Measurements from ENCODE around the gene AFF3. TPM values are rescaled to one million over a fixed set of nuclear protein-coding genes. Genes with fewer than 3 reads are reported as not detected.
"Not testable (repeated sequence)": the region's sequence is repeated elsewhere in the genome, so short reads cannot be mapped to it uniquely, and the experiment has no call there.

Gene AFF3
- total RNA-seq, 1 experiment from 2014 or later = 3.0 TPM

- peak; percentile 59 for DNase-seq (ENCODE audit: low read depth)
Observed at GRCh38 chr2:99559075-99559662, 583.2 kb downstream of the AFF3 start.

GRCh38 chr2:99555404-99555803 lies 587.0 kb downstream of the AFF3 start:
- no peak for DNase-seq (ENCODE audit: low read depth)

DNA sequence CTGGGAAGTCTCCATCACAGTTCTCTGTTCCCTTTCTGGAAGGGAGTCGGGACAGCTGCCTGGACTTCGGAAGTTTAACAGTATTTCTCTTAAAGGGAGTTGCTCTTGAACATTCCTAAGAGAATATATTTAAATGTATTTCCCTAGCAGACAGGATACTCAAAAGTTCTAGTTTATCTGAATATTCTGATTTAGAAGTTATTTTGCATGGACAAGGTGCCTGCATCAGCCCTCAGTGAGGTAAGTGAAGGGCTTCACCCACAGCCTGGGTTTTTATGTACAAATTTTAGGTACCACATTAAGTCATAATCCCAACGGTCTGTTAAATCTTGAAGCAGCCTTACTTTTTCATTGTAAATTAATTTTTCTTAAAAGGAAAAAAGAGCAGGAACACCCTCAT lies 587.5 kb downstream of the AFF3 start:
- DNase-seq (ENCODE audit: low read depth) = no peak

GRCh38 chr2:99554238-99554637 lies 588.2 kb downstream of the AFF3 start:
- no peak for DNase-seq (ENCODE audit: low read depth)

DNA sequence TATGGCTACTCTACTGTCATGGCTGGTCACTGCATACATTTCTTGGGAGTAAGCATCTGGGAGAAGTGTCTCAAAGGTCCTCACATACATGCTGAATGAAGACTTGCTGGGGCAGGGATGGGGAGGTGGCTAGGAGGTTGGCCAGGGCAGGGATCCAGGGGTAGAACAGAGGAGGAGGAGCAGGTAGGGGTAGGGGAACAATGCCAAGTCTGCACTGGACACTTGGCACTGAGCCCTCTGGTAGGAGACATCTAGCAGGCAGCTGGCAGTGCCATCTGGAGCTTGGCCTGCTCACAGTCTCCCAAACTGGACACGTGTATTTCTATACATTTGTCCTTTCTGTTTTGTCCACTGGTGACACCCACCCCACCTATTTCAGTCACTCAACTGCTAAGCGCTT lies 589.9 kb downstream of the AFF3 start:
- DNase-seq (ENCODE audit: low read depth) = no peak

- DNase-seq (ENCODE audit: low read depth) = no peak
Observed at GRCh38 chr2:99550368-99550767, 592.0 kb downstream of the AFF3 start.

DNA sequence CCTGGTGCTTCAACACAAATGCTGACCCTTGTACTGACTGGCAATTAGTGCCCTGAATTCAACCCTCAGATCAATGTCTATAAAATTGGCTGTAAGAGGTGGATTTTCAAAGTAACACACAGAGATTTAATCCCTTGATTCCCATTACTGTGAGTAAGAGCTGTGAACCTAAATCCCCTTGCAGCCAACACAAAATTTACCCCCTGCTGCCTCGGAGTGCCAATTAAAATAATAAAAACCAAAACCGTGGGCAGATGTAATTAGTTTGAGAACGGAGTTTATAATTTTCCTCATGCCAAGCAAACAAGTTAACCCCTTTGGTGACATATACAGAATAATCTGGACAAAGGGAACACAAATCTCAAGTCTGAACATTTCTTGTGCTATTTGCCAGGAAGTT lies 596.8 kb downstream of the AFF3 start:
- no peak for DNase-seq (ENCODE audit: low read depth)

DNA sequence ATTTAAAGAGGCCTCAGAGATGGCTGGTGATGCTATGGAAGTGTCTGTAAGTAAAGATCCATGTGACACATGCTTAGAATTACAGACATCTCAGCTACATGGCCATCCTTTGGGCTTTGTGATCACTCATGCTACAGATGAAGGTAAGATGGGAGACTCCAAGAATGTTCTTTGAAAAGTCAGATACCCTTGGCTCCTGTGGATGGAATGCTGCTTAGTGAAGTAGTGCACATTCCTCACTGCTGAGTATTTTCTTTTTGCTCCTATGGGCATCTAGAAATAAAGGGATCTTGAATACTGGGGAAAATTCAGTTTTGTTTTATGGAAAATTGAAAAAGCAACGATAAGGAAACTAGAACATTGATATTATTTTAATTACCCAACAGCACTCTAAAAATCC lies 597.3 kb downstream of the AFF3 start:
- no peak for DNase-seq (ENCODE audit: low read depth)

- no peak for DNase-seq (ENCODE audit: low read depth)
Observed at GRCh38 chr2:99544608-99545007, 597.8 kb downstream of the AFF3 start.

DNA sequence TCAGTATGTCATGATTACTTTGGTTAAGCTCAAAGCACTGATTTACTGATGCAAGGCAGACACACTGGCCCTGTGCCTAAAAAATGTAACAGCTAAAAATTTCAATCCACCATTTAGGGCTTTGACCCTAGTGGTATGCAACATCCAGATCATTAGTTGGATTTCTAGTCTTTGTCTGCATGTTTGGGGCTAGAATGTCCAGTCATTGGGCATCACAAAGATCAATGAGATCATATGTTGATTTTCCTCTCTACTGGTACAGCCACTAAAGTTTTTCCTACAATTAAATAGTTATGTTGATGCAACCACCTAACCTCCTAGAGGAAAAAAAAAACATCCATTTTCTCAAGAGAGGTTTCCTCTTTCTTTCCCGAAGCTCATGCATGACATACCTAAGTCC lies 599.1 kb downstream of the AFF3 start:
- DNase-seq (ENCODE audit: low read depth) = no peak

GRCh38 chr2:99537910-99538485 lies 604.4 kb downstream of the AFF3 start:
- no peak for DNase-seq (ENCODE audit: low read depth)

- DNase-seq (ENCODE audit: low read depth) = no peak
Observed at GRCh38 chr2:99524056-99524455, 618.3 kb downstream of the AFF3 start.

DNA sequence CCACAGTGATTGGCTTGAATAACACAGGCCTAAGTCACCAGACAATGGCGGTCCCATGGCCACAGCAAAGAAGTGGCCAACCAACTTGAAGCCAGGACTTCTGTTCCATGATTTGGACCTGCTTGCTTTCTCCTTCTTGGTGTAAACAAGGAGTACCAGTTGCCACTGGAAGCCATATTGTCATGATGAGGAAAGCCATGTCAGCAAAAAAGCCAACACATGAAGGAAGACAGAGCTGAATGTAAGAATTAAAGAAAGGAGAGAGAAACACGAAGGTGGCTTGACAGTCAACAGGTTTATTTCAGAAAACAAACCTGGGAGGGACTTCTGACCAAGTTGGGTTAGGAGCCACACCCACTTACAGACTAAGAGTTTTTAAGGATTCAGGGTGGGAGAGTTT lies 620.2 kb downstream of the AFF3 start:
- no peak for DNase-seq (ENCODE audit: low read depth)

- DNase-seq (ENCODE audit: low read depth) = peak; percentile 19
Observed at GRCh38 chr2:99520813-99521212, 621.6 kb downstream of the AFF3 start.

GRCh38 chr2:99520195-99520594 lies 622.2 kb downstream of the AFF3 start:
- no peak for DNase-seq (ENCODE audit: low read depth)

- no peak for DNase-seq (ENCODE audit: low read depth)
Observed at GRCh38 chr2:99514357-99514756, 628.0 kb downstream of the AFF3 start.

DNA sequence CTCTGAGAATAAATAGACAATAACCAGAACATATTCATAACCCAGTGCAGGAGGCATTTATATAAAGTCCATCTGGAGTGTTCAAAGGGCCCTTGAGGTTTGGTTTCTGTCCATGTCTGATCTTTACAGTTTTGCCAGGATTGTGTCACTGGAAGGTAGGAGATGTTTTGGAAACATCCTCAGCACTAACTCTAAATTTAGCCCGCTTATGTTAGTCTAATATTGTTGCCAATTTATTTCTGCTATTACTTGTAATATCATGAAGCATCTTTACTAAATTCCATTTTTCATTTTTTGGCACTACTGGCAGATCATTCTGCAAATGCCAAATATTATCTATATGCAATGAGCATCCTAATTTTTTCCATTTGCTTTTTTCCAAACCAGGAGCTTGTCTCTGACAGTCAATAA lies 630.2 kb downstream of the AFF3 start:
- DNase-seq (ENCODE audit: low read depth) = no peak

- no peak for DNase-seq (ENCODE audit: low read depth)
Observed at GRCh38 chr2:99509387-99509786, 633.0 kb downstream of the AFF3 start.

DNA sequence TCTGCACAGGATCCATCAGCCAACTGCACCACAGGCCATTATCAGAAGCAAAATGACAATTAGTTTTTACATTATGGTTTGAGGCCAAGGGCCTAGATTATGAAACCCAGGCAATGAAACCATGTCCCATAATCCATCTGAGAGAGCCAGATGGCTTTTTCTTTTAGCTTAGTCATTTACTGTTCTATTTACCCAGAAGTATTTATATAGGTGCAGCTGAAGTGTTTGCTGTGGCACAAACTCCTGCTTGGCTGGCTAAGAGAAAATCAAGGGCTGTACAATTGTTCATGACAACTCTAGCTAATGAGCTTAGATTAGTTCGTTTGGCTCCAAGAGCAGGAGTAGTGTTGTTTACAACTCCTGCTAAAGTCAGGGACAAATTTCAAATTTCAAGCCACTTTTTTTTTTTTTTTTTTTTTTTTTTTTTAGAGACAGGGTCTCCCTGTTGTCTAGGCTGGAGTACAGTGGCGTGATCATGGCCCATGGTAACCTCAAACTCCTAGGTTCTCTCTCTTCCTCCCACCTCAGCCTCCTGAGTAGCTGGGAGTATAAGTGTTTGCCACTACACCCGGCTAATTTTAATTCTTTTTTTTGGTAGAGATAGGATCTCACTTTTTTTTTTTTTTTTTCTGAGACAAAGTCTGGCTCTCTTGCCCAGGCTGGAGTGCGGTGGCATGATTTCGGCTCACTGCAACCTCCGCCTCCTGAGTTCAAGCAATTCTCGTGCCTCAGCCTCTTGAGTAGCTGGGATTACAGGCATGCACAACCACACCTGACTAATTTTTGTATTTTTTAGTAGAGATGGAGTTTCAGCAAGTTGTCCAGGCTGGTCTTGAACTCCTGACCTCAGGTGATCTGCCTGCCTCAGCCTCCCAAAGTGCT lies 634.2 kb downstream of the AFF3 start:
- no peak for DNase-seq (ENCODE audit: low read depth)

DNA sequence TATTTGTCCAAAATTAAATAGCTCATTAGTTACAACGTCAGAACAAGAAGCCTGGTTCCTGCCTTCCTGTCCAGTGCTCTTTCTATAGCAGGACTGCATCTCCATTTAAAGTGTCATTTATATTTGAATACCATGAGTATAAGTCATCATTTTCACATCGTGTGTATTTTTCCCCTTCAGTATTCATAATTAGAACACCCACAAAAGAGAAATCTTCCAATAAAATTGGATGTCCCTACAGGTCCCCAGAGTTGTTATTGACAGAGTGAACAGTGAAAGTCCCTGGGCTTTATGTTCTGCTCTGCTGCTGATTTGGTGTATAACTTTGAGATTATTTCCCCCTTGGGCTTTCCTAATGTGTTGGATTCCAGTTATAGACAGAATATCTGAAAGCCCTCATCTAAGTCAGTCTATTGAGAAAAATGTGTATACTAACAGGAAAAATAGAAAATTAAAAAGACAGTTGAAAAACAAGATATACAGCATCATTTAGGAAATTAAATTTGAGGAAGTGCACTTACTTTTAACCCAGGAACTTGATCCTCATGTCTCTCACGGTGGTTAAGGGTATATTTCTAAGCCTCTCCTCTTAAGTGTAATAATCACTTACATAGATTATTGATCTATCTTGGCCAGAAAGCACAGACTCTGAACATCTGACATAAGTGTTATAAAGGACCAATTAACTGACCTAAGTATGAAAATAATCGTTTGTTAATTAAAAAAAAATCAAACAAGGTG lies 637.4 kb downstream of the AFF3 start:
- no peak for DNase-seq (ENCODE audit: low read depth)

DNA sequence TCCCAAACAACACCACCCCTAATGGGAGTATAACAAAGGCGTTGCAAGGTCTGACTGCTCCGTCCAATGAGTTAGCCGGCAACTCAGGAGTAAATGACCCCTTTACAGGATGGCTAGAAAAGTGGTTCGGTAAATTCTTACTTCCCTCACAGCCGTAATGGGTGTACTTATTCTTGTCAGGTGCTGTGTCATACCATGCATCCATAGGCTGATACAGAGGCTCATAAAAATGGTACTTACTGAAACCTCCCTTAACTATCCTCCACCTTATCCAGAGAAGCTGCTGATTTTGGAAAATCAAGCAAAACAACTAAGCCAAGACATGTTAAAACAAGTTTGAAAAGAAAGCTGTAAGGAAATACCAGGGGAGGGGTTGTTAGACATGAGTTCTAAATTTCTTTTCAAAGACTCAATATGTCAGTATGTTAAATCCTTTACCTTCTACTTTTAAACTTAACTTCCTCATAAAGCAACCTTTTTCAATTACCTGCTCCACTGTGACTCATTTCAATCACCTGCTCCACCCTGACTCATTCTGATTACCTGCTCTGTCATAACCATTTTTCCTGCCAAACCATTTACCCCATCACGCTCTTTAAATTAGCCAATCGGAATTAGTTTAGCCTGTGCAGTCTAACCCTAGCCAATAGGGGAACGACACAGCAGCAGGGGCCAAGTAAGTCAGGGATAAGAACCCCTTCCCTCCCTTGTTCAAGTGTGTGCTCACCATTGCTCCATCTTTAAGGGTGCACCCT lies 638.6 kb downstream of the AFF3 start:
- DNase-seq (ENCODE audit: low read depth) = not testable (repeated sequence)

- DNase-seq (ENCODE audit: low read depth) = no peak
Observed at GRCh38 chr2:99496021-99496420, 646.4 kb downstream of the AFF3 start.
